Endothelial cell of umbilical vein (primary cell): ENCODE measurements around the gene NFATC1. TPM values are rescaled to one million over a fixed set of nuclear protein-coding genes. Genes with fewer than 3 reads are reported as not detected.
A peak's percentile ranks its signal among the peaks of the same experiment; 100 is the strongest.

Experiments
- BruUV-seq: library from RNA; stranded (reverse); fragments of 400-500 nt; replicated peaks from 2 replicates; lab custom pipeline; 2021; lab: Mats Ljungman, UMichigan
- CTCF ChIA-PET: fragments of 300-600, 350-600 bp; sonication (Branson Sonifier 250); formaldehyde crosslinking; loops from one replicate; lab custom pipeline; 2021; ENCODE audit warnings: antibody characterized with exemption, inconsistent platforms; lab: Charles Lee
- POLR2A ChIA-PET: fragments of 300-600, 350-600 bp; sonication (Branson Sonifier 250); formaldehyde crosslinking; loops from one replicate; lab custom pipeline; 2021; ENCODE audit warnings: antibody characterized with exemption, inconsistent platforms; lab: Charles Lee
- DNase-seq: peaks from one replicate; pipeline ENCODE4 v3.0.0-alpha.2; 2011; ENCODE audit warnings: low read depth, low spot score
- FAIRE-seq: peaks from 2 replicates; lab custom pipeline; 2011; peaks lifted over from hg19 to GRCh38; lab: Jason Lieb, UNC
- H2AFZ ChIP-seq: 2 replicates; pipeline ENCODE4 v1.6.0; 2012; ENCODE audit warnings: low read depth, low read length, control low read depth, inconsistent platforms
- H3K27ac ChIP-seq: 2 replicates; pipeline ENCODE4 v1.5.1; 2011; ENCODE audit warnings: low read depth, mild to moderate bottlenecking, control low read depth, low read length, moderate library complexity; ENCODE audit not compliant: insufficient read depth
- H3K27me3 ChIP-seq, 2 experiments: 2 replicates each; pipeline versions ENCODE4 v1.6.0 to v1.6.1; 2011; ENCODE audit warnings: low read length in 2 of 2, mixed read lengths in 1 of 2; ENCODE audit not compliant: control insufficient read depth in 2 of 2, insufficient read depth in 2 of 2
- H3K36me3 ChIP-seq, 2 experiments: 2 replicates in 1 of 2; 3 replicates in 1 of 2; pipeline ENCODE4 v1.5.1; 2011; ENCODE audit warnings: low read length in 2 of 2, mild to moderate bottlenecking in 1 of 2, moderate library complexity in 1 of 2; ENCODE audit not compliant: control insufficient read depth in 2 of 2, insufficient read depth in 2 of 2; ENCODE audit errors: extremely low read depth in 1 of 2
- H3K4me1 ChIP-seq: 3 replicates; pipeline ENCODE4 v1.5.1; 2011; ENCODE audit warnings: mild to moderate bottlenecking, low read length; ENCODE audit not compliant: control insufficient read depth, insufficient read depth; ENCODE audit errors: extremely low read depth
- H3K4me2 ChIP-seq: 2 replicates; pipeline ENCODE4 v1.6.1; 2011; ENCODE audit warnings: low read length, control low read depth, mixed read lengths; ENCODE audit not compliant: insufficient read depth
- H3K4me3 ChIP-seq, 3 experiments: fragments of 200-600 bp in 1 of 3; sonication (generic), shearing (Covaris generic) in 1 of 3; replicated peaks in 1 of 3; 2 replicates each; pipeline ENCODE4 v1.5.1; 2011 to 2016; ENCODE audit warnings: control low read depth in 3 of 3, low read length in 3 of 3, mild to moderate bottlenecking in 2 of 3, inconsistent platforms in 1 of 3, low read depth in 1 of 3, moderate library complexity in 1 of 3; ENCODE audit not compliant: insufficient read depth in 1 of 3
- H3K79me2 ChIP-seq: 2 replicates; pipeline ENCODE4 v1.6.0; 2012; ENCODE audit warnings: low read length, inconsistent platforms; ENCODE audit not compliant: control insufficient read depth, insufficient read depth
- H3K9ac ChIP-seq: replicated peaks from 2 replicates; pipeline ENCODE3; 2011; ENCODE audit warnings: low read length, control low read depth; ENCODE audit not compliant: insufficient read depth; ENCODE audit errors: extremely low read depth
- H3K9me1 ChIP-seq: replicated peaks from 3 replicates; pipeline ENCODE4 v1.6.0; 2011; ENCODE audit warnings: mild to moderate bottlenecking, low read length; ENCODE audit not compliant: control insufficient read depth, insufficient read depth; ENCODE audit errors: extremely low read depth
- H3K9me3 ChIP-seq: replicated peaks from 2 replicates; pipeline ENCODE4 v1.5.1; 2012; ENCODE audit warnings: low read length, inconsistent platforms; ENCODE audit not compliant: control insufficient read depth, insufficient read depth
- H4K20me1 ChIP-seq: replicated peaks from 2 replicates; pipeline ENCODE3; 2011; ENCODE audit warnings: mild to moderate bottlenecking, low read length; ENCODE audit not compliant: control insufficient read depth, insufficient read depth; ENCODE audit errors: extremely low read depth
- FOS ChIP-seq: IDR thresholded peaks from 2 replicates; pipeline ENCODE4 v1.6.1; 2011; ENCODE audit warnings: mild to moderate bottlenecking, low read length, moderate library complexity, borderline replicate concordance; ENCODE audit not compliant: insufficient read depth
- GATA2 ChIP-seq: IDR thresholded peaks from 2 replicates; pipeline ENCODE4 v1.7.0; 2011; ENCODE audit warnings: low read depth, mild to moderate bottlenecking, moderate library complexity, mixed read lengths, low read length; ENCODE audit not compliant: insufficient read length, insufficient read depth
- JUN ChIP-seq: IDR thresholded peaks from 2 replicates; pipeline ENCODE4 v1.6.1; 2011; ENCODE audit warnings: borderline replicate concordance, low read depth; ENCODE audit not compliant: insufficient read length, insufficient read depth
- MAX ChIP-seq: IDR thresholded peaks from 2 replicates; pipeline ENCODE4 v1.6.1; 2011; ENCODE audit not compliant: insufficient read depth, insufficient read length
- MYC ChIP-seq: IDR thresholded peaks from one replicate; pipeline ENCODE4 v1.6.1; 2011; ENCODE audit warnings: mild to moderate bottlenecking, low read depth, low read length
- POLR2A ChIP-seq: IDR thresholded peaks from 2 replicates; pipeline ENCODE4 v1.6.1; 2012; ENCODE audit warnings: low read depth, mild to moderate bottlenecking, control low read depth, low read length
- dilution Hi-C: fragments of 300-500 bp; cut with MboI; formaldehyde crosslinking; loops from one replicate; pipeline ENCODE4 v1.15.0; 2019; ENCODE audit warnings: low sequenced_read_pairs; ENCODE audit not compliant: extremely low pct_ligation_motif_present
- intact Hi-C: fragments of 100-400 bp; cut with micrococcal nuclease; formaldehyde crosslinking; loops from one replicate; pipeline ENCODE4 v1.10.0; 2022
- polyA plus RNA-seq, 4 experiments: library from polyadenylated mRNA; depleted of rRNA in 3 of 4; stranded (reverse) in 3 of 4; unstranded in 1 of 4; fragments of >200 nt; gene quantifications; 2 replicates each; pipeline versions ENCODE4 v1.2.1 to v1.2.3, GENCODE V29; 2011 to 2012; ENCODE audit warnings: missing spikeins in 1 of 4
- total RNA-seq: library from RNA; stranded (reverse); gene quantifications from 2 replicates; pipeline ENCODE4 v1.2.3, GENCODE V29; 2021

NFATC1 gene
- total and polyA plus RNA-seq, 2 donors (not counting 3 experiments of a cell fraction or from before 2014, with no cell fraction given), result 11.1 to 30.0 TPM

DNA sequence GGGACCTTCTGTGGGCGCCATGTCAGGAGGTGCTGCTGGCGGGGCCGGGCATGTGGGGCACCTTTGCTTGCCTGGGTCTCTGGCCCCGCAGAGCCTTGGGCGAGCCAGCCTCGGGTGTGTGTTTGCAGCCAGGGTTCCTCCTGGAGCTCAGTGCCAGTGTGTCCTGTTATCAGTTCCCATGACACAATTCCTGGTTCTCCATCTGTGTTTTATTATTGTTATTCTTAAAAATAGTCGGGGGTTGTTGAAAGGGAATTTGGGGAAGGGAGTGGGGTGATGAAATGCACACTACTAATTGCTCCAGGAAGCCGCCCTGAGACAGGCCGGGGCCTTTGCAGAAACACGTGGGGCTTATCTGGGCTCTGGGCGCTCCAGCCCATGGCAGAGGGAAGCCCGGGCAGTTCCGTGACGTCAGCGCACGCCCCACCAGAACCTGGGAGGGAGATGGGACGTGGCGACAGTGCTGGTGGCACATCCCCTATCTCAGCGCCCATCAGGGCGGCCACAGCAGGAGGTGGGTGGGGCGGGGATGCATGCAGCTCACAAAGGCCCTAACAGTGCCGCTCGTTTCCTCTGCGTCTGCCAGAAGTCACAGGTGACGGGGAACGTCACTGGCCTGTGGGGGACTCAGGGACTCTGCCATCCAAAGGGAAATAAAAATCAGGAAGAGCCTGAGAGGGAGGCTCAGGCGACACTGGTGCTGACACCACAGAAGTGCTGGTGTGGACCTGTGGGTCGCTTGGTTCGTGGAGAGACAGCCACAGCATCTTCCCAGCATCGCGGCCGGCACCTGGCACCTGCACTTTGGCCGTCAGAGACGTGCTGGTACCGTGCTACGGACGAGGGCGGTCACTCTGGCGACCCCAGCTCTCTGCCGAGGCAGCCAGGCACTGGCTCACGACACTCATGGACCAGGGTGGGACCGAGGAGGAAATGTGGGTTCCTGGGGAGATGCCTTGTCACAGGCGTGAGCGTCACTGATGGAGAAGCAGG, 131.0 kb downstream of the NFATC1 start:
- peak overlapping the region; percentile 54 for H2AFZ ChIP-seq
- ChIA-PET CTCF (interaction anchor here (0.8 to 5.6 kb wide), 7 partner anchors 123 to 158 kb away, joined by 3 to 30 read pairs (median 4); partner anchors contain the start of gene NFATC1), POLR2A (no interaction called here)
- no peak for TF ChIP-seq JUN
- TF ChIP-seq MYC, result no peak
- no peak for TF ChIP-seq GATA2
- no peak for TF ChIP-seq POLR2A
- no peak for TF ChIP-seq FOS
- TF ChIP-seq MAX, result no peak
- no TSS peak for BruUV-seq
- H3K4me3 ChIP-seq, result no peak overlapping the region
- no peaks in the 10 kb centered on the region for H3K79me2 ChIP-seq
- peak; percentile 18 for DNase-seq
- H3K9me3 ChIP-seq, result no peaks in the 10 kb centered on the region
- H3K9ac ChIP-seq, result no peak overlapping the region
- H3K27ac ChIP-seq, result no peak overlapping the region
- no peaks in the 10 kb centered on the region for H3K27me3 ChIP-seq
- dilution Hi-C loops (no loop called here), intact Hi-C loops (loop anchor here (1.0 kb wide), 1 partner anchor 19 kb away; no protein-coding TSS in a partner anchor)
- no peak for FAIRE-seq
- no peaks in the 10 kb centered on the region for H3K9me1 ChIP-seq
- no peak overlapping the region for H3K4me2 ChIP-seq
- H3K36me3 ChIP-seq, result peaks cover 0 to 3% of the 10 kb centered on the region in 2 experiments
- H3K4me1 ChIP-seq, result peaks cover 7% of the 10 kb centered on the region
- no peaks in the 10 kb centered on the region for H4K20me1 ChIP-seq
